Activated T-cell treated with anti-CD3 and anti-CD28 coated beads, Interleukin-2, amount 50 U/mL, for 72 hours (primary cell): ENCODE results near the gene HS2ST1. TPM values are rescaled to one million over a fixed set of nuclear protein-coding genes. Genes with fewer than 3 reads are reported as not detected.

Experiments used
- ATAC-seq, 2 donors: fragments of 150-1000 bp; cut with Tn5 transposase; replicated peaks in 1 of 2; 2 replicates each; pipeline ENCODE4 v1.10.0; 2021; ENCODE audit warnings: moderate library complexity in 2 of 2, mild to moderate bottlenecking in 1 of 2
- DNase-seq, 2 donors: peaks; one replicate each; pipeline ENCODE4 v3.0.0; 2021 to 2022; ENCODE audit warnings: mixed read lengths in 1 of 2
- H3K27ac Mint-ChIP-seq: one replicate; pipeline ENCODE4 v1.8.0; 2022; ENCODE audit warnings: mild to moderate bottlenecking, moderate library complexity, mixed read lengths
- H3K27me3 Mint-ChIP-seq: one replicate; pipeline ENCODE4 v1.8.0; 2022; ENCODE audit warnings: low read depth, mixed read lengths
- H3K36me3 Mint-ChIP-seq, 2 donors: one replicate each; pipeline ENCODE4 v1.8.0; 2022; ENCODE audit warnings: mixed read lengths in 2 of 2, mild to moderate bottlenecking in 1 of 2; ENCODE audit not compliant: insufficient read depth in 2 of 2
- H3K4me1 Mint-ChIP-seq: one replicate; pipeline ENCODE4 v1.8.0; 2022; ENCODE audit warnings: low read depth, mixed read lengths
- H3K4me3 Mint-ChIP-seq, 2 donors: one replicate each; pipeline ENCODE4 v1.8.0; 2022; ENCODE audit warnings: mild to moderate bottlenecking in 2 of 2, mixed read lengths in 2 of 2, moderate library complexity in 2 of 2
- H3K9me3 Mint-ChIP-seq, 2 donors: one replicate each; pipeline ENCODE4 v1.8.0; 2022; ENCODE audit warnings: mixed read lengths in 2 of 2
- total RNA-seq, 2 donors: library from RNA; stranded (reverse); gene quantifications; one replicate each; pipeline ENCODE4 v1.2.3, GENCODE V29; 2022

The HS2ST1 gene
- total RNA-seq, 2 donors from 2014 or later: 31.0 to 32.9 TPM

DNA sequence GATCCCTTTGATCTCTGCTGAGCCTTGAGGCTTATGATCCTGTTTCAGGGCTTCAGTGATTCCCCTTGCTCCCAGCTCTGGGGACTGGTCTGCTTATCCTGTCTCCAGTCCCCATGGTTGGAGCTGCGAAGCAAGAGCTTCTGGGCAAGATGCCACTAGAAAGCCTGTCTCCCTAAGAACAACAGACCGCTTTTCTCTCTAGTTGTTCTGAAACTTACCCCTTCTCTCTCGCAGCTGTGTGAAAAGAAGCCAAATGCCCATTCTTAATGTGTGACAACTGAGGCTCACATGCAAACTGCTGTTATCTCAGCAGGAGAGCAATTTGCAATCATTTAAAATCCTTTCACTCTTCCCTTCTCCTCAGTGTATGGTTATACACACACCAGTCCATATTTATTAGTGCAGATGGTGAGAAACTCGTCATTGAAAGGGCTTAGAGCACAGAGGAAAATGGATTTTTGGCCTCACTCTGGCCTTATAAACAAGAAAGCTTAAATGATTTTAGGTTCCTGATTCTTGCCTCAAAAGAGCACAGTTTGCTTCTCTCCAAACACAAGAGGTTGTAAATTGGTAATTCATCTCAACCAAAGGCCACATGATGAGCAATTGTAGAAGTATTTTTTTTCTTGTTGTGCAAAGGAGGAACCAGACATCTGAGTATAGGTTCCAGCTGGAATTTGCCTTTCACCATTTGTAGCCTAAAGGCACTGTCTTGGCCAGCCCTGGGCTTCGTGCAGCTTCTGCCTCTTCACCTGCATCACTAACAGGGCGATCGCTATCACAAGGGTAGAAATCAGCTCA is 235.0 kb downstream of the HS2ST1 start:
- Mint-ChIP-seq H3K4me1 (peaks cover 16% of the 10 kb centered on the region), H3K27me3 (peaks cover 69% of the 10 kb centered on the region), H3K36me3 (no peaks in the 10 kb centered on the region), H3K4me3 (no peak overlapping the region), H3K27ac (no peak overlapping the region), H3K9me3 (no peaks in the 10 kb centered on the region)
- ATAC-seq (no peak), DNase-seq (no peak)

DNA sequence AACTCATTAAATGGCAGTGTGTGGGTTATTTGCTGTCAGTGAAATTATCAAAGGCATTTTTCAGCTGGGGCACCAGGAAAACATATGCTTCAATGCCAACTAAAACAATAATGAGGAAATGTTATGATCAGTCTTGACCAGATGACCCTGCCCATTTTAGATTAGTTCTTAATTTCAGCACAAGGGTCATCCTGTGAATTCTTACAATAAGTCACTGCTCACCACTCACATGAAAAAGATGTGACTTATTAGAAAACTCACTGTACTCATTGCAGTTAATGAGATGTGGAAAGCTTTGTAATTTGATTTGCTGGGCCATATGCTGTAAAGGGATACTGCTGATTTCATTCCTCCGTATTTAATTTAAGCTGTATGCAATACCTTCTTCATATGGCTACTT is 235.7 kb downstream of the HS2ST1 start:
- Mint-ChIP-seq H3K4me1 (peaks cover 16% of the 10 kb centered on the region), H3K36me3 (no peaks in the 10 kb centered on the region), H3K4me3 (no peak overlapping the region), H3K27me3 (peaks cover 71% of the 10 kb centered on the region), H3K27ac (no peak overlapping the region), H3K9me3 (no peaks in the 10 kb centered on the region)
- DNase-seq (no peak), ATAC-seq (no peak)

- Mint-ChIP-seq H3K4me3 (peak overlapping the region; percentile 81 to 85), H3K9me3 (no peaks in the 10 kb centered on the region), H3K27ac (peak overlapping the region; percentile 24), H3K4me1 (peaks cover 16% of the 10 kb centered on the region), H3K27me3 (peaks cover 58% of the 10 kb centered on the region), H3K36me3 (no peaks in the 10 kb centered on the region)
- peak; percentile 47 to 54 for DNase-seq
- peak; percentile 74 to 79 for ATAC-seq
These were observed 237.3 kb downstream of the HS2ST1 start for GRCh38 chr1:87151500-87152421.

GRCh38 chr1:87154384-87154783 is 239.9 kb downstream of the HS2ST1 start:
- Mint-ChIP-seq H3K4me3 (no peak overlapping the region), H3K27me3 (peaks cover 45% of the 10 kb centered on the region), H3K9me3 (no peaks in the 10 kb centered on the region), H3K27ac (no peak overlapping the region), H3K36me3 (no peaks in the 10 kb centered on the region), H3K4me1 (peaks cover 16% of the 10 kb centered on the region)
- ATAC-seq (no peak), DNase-seq (no peak)

DNA sequence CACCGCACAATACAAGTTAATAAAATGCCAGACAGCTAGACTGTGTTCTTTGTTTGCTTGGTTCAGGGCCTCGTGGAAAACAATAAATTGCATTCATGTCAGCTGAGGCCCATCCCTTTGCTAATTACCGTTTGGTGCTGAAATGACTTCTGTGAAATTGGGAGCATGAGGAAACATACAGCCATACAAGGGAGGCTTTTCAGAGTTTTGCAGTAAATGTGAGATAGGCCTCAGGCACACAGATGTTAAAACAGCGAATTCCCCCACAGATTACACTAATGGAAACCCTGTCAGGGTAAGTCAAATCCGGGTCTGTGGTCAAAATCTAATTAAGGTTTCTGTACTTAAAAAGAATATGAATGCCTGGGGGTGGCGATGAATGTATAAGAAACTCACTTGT is 240.7 kb downstream of the HS2ST1 start:
- Mint-ChIP-seq H3K4me1 (peaks cover 16% of the 10 kb centered on the region), H3K36me3 (no peaks in the 10 kb centered on the region), H3K27me3 (peaks cover 41% of the 10 kb centered on the region), H3K4me3 (no peak overlapping the region), H3K9me3 (no peaks in the 10 kb centered on the region), H3K27ac (no peak overlapping the region)
- DNase-seq: no peak
- ATAC-seq: no peak

GRCh38 chr1:87155648-87156047 is 241.2 kb downstream of the HS2ST1 start:
- no peak overlapping the region for H3K27ac Mint-ChIP-seq
- H3K27me3 Mint-ChIP-seq: peaks cover 36% of the 10 kb centered on the region
- H3K4me3 Mint-ChIP-seq: no peak overlapping the region

GRCh38 chr1:87156124-87156523 is 241.7 kb downstream of the HS2ST1 start:
- no peaks in the 10 kb centered on the region for H3K36me3 Mint-ChIP-seq
- H3K4me1 Mint-ChIP-seq: peaks cover 14% of the 10 kb centered on the region
- no peaks in the 10 kb centered on the region for H3K9me3 Mint-ChIP-seq
- DNase-seq (no peak), ATAC-seq (no peak)
- no peak overlapping the region for H3K27ac Mint-ChIP-seq
- H3K4me3 Mint-ChIP-seq: no peak overlapping the region
- peaks cover 32% of the 10 kb centered on the region for H3K27me3 Mint-ChIP-seq

More at GRCh38 chr1:87155648-87156047, 241.2 kb downstream of the HS2ST1 start:
- no peaks in the 10 kb centered on the region for H3K9me3 Mint-ChIP-seq
- H3K4me1 Mint-ChIP-seq: peaks cover 16% of the 10 kb centered on the region
- ATAC-seq: no peak
- DNase-seq: no peak
- H3K36me3 Mint-ChIP-seq: no peaks in the 10 kb centered on the region

- Mint-ChIP-seq H3K4me3 (no peak overlapping the region), H3K36me3 (no peaks in the 10 kb centered on the region), H3K4me1 (no peaks in the 10 kb centered on the region), H3K27me3 (peaks cover 19% of the 10 kb centered on the region), H3K27ac (no peak overlapping the region), H3K9me3 (no peaks in the 10 kb centered on the region)
- ATAC-seq (no peak), DNase-seq (no peak)
These were observed 245.0 kb downstream of the HS2ST1 start for GRCh38 chr1:87159378-87159915.

Other genes starting within 250 kb of the HS2ST1 start
- gene SH3GLB1, start 210.1 kb upstream of the HS2ST1 start, total RNA-seq: 10 to 100 TPM; 74.3 to 77.9 TPM
- gene SELENOF, start 509 bp upstream of the HS2ST1 start, total RNA-seq: 100 to 1,000 TPM; 149 to 171 TPM